OCI-LY7 (cell line): ENCODE results near the gene THSD7A. TPM values are rescaled to one million over a fixed set of nuclear protein-coding genes. Genes with fewer than 3 reads are reported as not detected.

Experiments used
- BruUV-seq: library from RNA; stranded (reverse); fragments of 400-500 nt; replicated peaks from 2 replicates; lab custom pipeline; 2021; lab: Mats Ljungman, UMichigan
- CTCF ChIA-PET: fragments of 300-600 bp; sonication (Branson Sonifier 250); formaldehyde crosslinking; loops from one replicate; lab custom pipeline; 2022; ENCODE audit warnings: antibody characterized with exemption; ENCODE audit not compliant: unreplicated experiment; lab: Charles Lee
- POLR2A ChIA-PET: fragments of 300-600 bp; sonication (Branson Sonifier 250); formaldehyde crosslinking; loops from one replicate; lab custom pipeline; 2022; ENCODE audit warnings: antibody characterized with exemption; lab: Charles Lee
- DNase-seq: peaks from one replicate; pipeline ENCODE4 v3.0.0-alpha.2; 2015; ENCODE audit warnings: low spot score
- H2AFZ ChIP-seq: fragments of 200-600 bp; sonication (generic), shearing (Covaris generic); 2 replicates; pipeline ENCODE4 v1.6.1; 2014; ENCODE audit warnings: mild to moderate bottlenecking, antibody characterized with exemption, low read length, moderate library complexity
- H3K27ac ChIP-seq: fragments of 200-600 bp; sonication (generic); 2 replicates; pipeline ENCODE4 v1.5.1; 2014; ENCODE audit warnings: mixed run types, low read depth, mild to moderate bottlenecking, moderate library complexity, low read length, inconsistent platforms; ENCODE audit not compliant: poor library complexity, severe bottlenecking
- H3K36me3 ChIP-seq: fragments of 200-600 bp; sonication (generic); 2 replicates; pipeline ENCODE4 v1.6.1; 2014; ENCODE audit warnings: mild to moderate bottlenecking, antibody characterized with exemption, low read length, moderate library complexity, mixed read lengths; ENCODE audit not compliant: insufficient read depth
- H3K4me1 ChIP-seq: fragments of 200-600 bp; sonication (generic); 2 replicates; pipeline ENCODE4 v1.5.1; 2014; ENCODE audit warnings: mild to moderate bottlenecking, low read length; ENCODE audit not compliant: insufficient read depth, poor library complexity, severe bottlenecking
- H3K4me2 ChIP-seq: fragments of 200-600 bp; sonication (generic); 2 replicates; pipeline ENCODE4 v1.6.1; 2014; ENCODE audit warnings: mild to moderate bottlenecking, low read length
- H3K4me3 ChIP-seq: fragments of 200-600 bp; sonication (generic); 2 replicates; pipeline ENCODE4 v1.5.1; 2014; ENCODE audit warnings: mild to moderate bottlenecking, low read depth, low read length; ENCODE audit not compliant: poor library complexity, severe bottlenecking
- H3K79me2 ChIP-seq: fragments of 200-600 bp; sonication (generic); 2 replicates; pipeline ENCODE4 v1.6.1; 2016; ENCODE audit warnings: low read depth, mild to moderate bottlenecking, low read length, moderate library complexity, mixed read lengths; ENCODE audit not compliant: insufficient read depth
- H3K9me2 ChIP-seq: fragments of 200-600 bp; sonication (generic); 2 replicates; pipeline ENCODE4 v1.6.1; 2016; ENCODE audit warnings: mild to moderate bottlenecking, low read length, mixed read lengths; ENCODE audit not compliant: insufficient read depth
- H3K9me3 ChIP-seq: fragments of 200-600 bp; sonication (generic); 2 replicates; pipeline ENCODE4 v1.6.1; 2014; ENCODE audit warnings: mild to moderate bottlenecking, mixed run types, low read length, mixed read lengths
- H4K20me1 ChIP-seq: fragments of 200-600 bp; sonication (generic); 2 replicates; pipeline ENCODE4 v1.6.1; 2014; ENCODE audit warnings: mild to moderate bottlenecking, antibody characterized with exemption, low read length, moderate library complexity, mixed read lengths; ENCODE audit not compliant: insufficient read depth
- EZH2phosphoT487 ChIP-seq: fragments of 200-600 bp; sonication (generic); IDR thresholded peaks from 2 replicates; pipeline ENCODE4 v1.6.1; 2018; ENCODE audit warnings: low read depth, borderline replicate concordance, mild to moderate bottlenecking, mixed run types, antibody characterized with exemption, low read length, moderate library complexity, mixed read lengths
- intact Hi-C: fragments of 100-400 bp; cut with micrococcal nuclease; formaldehyde crosslinking; loops from one replicate; pipeline ENCODE4 v1.10.0; 2022; ENCODE audit not compliant: unreplicated experiment
- total RNA-seq, 2 experiments: library from RNA; depleted of rRNA in 1 of 2; stranded (reverse); fragments of >200 nt in 1 of 2; shearing (Covaris generic) in 1 of 2; gene quantifications; 2 replicates each; pipeline ENCODE4 v1.2.3, GENCODE V29; 2014 to 2022
- TF ChIP-seq, protein P1 (sequence below): fragments of 200-600 bp; sonication (generic); conservative IDR thresholded peaks from 2 replicates; pipeline ENCODE4 v1.5.1; 2014; ENCODE audit warnings: mild to moderate bottlenecking, antibody characterized with exemption, low read length, moderate library complexity, mixed read lengths

Gene THSD7A
- total RNA-seq, 2 experiments from 2014 or later, result 0.13 TPM; not detected in 1

GRCh38 chr7:11633310-11633709 lies 198.7 kb downstream of the THSD7A start:
- Histone ChIP-seq H3K27ac (no peak overlapping the region), H3K4me1 (no peaks in the 10 kb centered on the region), H3K4me2 (no peak overlapping the region), H3K79me2 (no peaks in the 10 kb centered on the region), H3K9me2 (no peaks in the 10 kb centered on the region), H2AFZ (no peak overlapping the region), H3K9me3 (no peaks in the 10 kb centered on the region), H4K20me1 (no peaks in the 10 kb centered on the region), H3K36me3 (no peaks in the 10 kb centered on the region), H3K4me3 (no peak overlapping the region)
- CTCF ChIA-PET, result no interaction called here
- POLR2A ChIA-PET, result no interaction called here
- TF ChIP-seq EZH2phosphoT487, result no peak
- TF ChIP-seq, protein P1, sequence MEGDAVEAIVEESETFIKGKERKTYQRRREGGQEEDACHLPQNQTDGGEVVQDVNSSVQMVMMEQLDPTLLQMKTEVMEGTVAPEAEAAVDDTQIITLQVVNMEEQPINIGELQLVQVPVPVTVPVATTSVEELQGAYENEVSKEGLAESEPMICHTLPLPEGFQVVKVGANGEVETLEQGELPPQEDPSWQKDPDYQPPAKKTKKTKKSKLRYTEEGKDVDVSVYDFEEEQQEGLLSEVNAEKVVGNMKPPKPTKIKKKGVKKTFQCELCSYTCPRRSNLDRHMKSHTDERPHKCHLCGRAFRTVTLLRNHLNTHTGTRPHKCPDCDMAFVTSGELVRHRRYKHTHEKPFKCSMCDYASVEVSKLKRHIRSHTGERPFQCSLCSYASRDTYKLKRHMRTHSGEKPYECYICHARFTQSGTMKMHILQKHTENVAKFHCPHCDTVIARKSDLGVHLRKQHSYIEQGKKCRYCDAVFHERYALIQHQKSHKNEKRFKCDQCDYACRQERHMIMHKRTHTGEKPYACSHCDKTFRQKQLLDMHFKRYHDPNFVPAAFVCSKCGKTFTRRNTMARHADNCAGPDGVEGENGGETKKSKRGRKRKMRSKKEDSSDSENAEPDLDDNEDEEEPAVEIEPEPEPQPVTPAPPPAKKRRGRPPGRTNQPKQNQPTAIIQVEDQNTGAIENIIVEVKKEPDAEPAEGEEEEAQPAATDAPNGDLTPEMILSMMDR, result no peak
- no peak for DNase-seq
- intact Hi-C loops, result no loop called here
- BruUV-seq, result no TSS peak

DNA sequence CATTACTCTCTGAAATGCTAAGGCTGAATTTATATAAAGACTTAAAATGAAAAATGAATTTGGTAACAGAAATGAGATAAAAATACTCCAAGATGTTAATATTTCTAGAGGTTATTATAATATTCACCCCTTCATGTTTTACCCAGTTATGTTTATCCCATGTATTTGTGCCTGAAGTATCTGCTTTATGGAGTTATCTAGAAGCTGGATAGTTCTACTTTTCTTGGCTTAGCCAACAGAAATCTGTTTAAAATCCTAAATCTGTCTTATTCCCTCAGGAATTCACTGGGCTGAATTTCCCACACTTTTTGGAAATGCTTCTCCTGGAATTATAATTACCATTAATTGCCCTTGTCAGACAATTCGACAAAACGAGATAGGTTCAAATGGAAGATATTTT lies 201.6 kb downstream of the THSD7A start:
- Histone ChIP-seq H3K9me3 (no peaks in the 10 kb centered on the region), H3K27ac (no peak overlapping the region), H3K36me3 (no peaks in the 10 kb centered on the region), H4K20me1 (no peaks in the 10 kb centered on the region), H3K4me2 (no peak overlapping the region), H3K9me2 (no peaks in the 10 kb centered on the region), H2AFZ (no peak overlapping the region), H3K4me1 (no peaks in the 10 kb centered on the region), H3K79me2 (no peaks in the 10 kb centered on the region), H3K4me3 (no peak overlapping the region)
- intact Hi-C loops, result no loop called here
- BruUV-seq, result no TSS peak
- ChIA-PET POLR2A (interaction anchor here (0.7 kb wide), 1 partner anchor 1727 kb away, joined by 3 read pairs; no protein-coding TSS in a partner anchor), CTCF (no interaction called here)
- TF ChIP-seq, protein P1, result no peak
- TF ChIP-seq EZH2phosphoT487, result no peak
- DNase-seq, result no peak

GRCh38 chr7:11625669-11626068 lies 206.3 kb downstream of the THSD7A start:
- no peak overlapping the region for H3K4me3 ChIP-seq
- intact Hi-C loops, result no loop called here
- no peaks in the 10 kb centered on the region for H3K9me2 ChIP-seq
- H3K4me2 ChIP-seq, result no peak overlapping the region
- no peaks in the 10 kb centered on the region for H4K20me1 ChIP-seq
- no peak overlapping the region for H2AFZ ChIP-seq
- no TSS peak for BruUV-seq
- no peaks in the 10 kb centered on the region for H3K4me1 ChIP-seq
- H3K9me3 ChIP-seq, result no peaks in the 10 kb centered on the region
- no peaks in the 10 kb centered on the region for H3K79me2 ChIP-seq
- ChIA-PET POLR2A (no interaction called here), CTCF (no interaction called here)
- TF ChIP-seq, protein P1, result no peak
- TF ChIP-seq EZH2phosphoT487, result no peak
- no peak for DNase-seq
- H3K27ac ChIP-seq, result no peak overlapping the region
- H3K36me3 ChIP-seq, result no peaks in the 10 kb centered on the region
